HepG2 (cell line): ENCODE measurements around the gene SAMD4B. TPM values are rescaled to one million over a fixed set of nuclear protein-coding genes. Genes with fewer than 3 reads are reported as not detected.

ENCODE experiments used
- DNMT1 ChIP-seq: sonication (generic); formaldehyde crosslinking; IDR thresholded peaks from 2 replicates; pipeline ENCODE4 v1.5.1; 2020; ENCODE audit warnings: mild to moderate bottlenecking, missing genetic modification reagents
- FOXK1 ChIP-seq: sonication (generic); formaldehyde crosslinking; IDR thresholded peaks from 2 replicates; pipeline ENCODE4 v1.4.0; 2020; ENCODE audit warnings: low read depth, missing genetic modification reagents, borderline replicate concordance
- MIER3 ChIP-seq: IDR thresholded peaks from 2 replicates; pipeline ENCODE4 v1.6.1; 2016; ENCODE audit warnings: missing compliant biosample characterization, borderline replicate concordance
- NAIF1 ChIP-seq: sonication (generic); formaldehyde crosslinking; IDR thresholded peaks from 2 replicates; pipeline ENCODE4 v1.5.0; 2020; ENCODE audit warnings: mild to moderate bottlenecking, missing genetic modification reagents, borderline replicate concordance
- PAXIP1 ChIP-seq: sonication (generic); formaldehyde crosslinking; conservative IDR thresholded peaks from 2 replicates; pipeline ENCODE4 v1.4.0; 2020; ENCODE audit warnings: mild to moderate bottlenecking, missing genetic modification reagents, moderate library complexity
- SALL1 ChIP-seq: sonication (generic); formaldehyde crosslinking; IDR thresholded peaks from 2 replicates; pipeline ENCODE4 v1.8.0; 2022; ENCODE audit warnings: mild to moderate bottlenecking, missing genetic modification reagents
- THAP9 ChIP-seq: sonication (generic); formaldehyde crosslinking; IDR thresholded peaks from 2 replicates; pipeline ENCODE4; 2020; ENCODE audit warnings: missing genetic modification reagents, mild to moderate bottlenecking, borderline replicate concordance
- USF2 ChIP-seq, 2 experiments: sonication (generic) in 1 of 2; formaldehyde crosslinking in 1 of 2; IDR thresholded peaks; 2 replicates each; pipeline versions ENCODE4 v1.5.1 to v1.6.1; 2011 to 2020; ENCODE audit warnings: borderline replicate concordance in 1 of 2, low read depth in 1 of 2, low read length in 1 of 2, mild to moderate bottlenecking in 1 of 2, missing genetic modification reagents in 1 of 2, moderate library complexity in 1 of 2
- ZC3H13 ChIP-seq: sonication (generic); formaldehyde crosslinking; IDR thresholded peaks from 2 replicates; pipeline ENCODE4 v1.8.1; 2023; ENCODE audit warnings: mild to moderate bottlenecking, missing genetic modification reagents, moderate library complexity
- ZKSCAN5 ChIP-seq: sonication (generic); formaldehyde crosslinking; IDR thresholded peaks from 2 replicates; pipeline ENCODE4 v1.5.1; 2020; ENCODE audit warnings: mild to moderate bottlenecking, missing genetic modification reagents
- ZNF274 ChIP-seq: sonication (generic); formaldehyde crosslinking; IDR thresholded peaks from 2 replicates; pipeline ENCODE4 v1.5.1; 2020; ENCODE audit warnings: mild to moderate bottlenecking, missing genetic modification reagents
- ZSCAN30 ChIP-seq: sonication (generic); formaldehyde crosslinking; IDR thresholded peaks from 2 replicates; pipeline ENCODE4 v1.5.0; 2020; ENCODE audit warnings: mild to moderate bottlenecking, missing genetic modification reagents
- polyA plus RNA-seq, 8 experiments: library from polyadenylated mRNA; depleted of rRNA in 3 of 8; stranded (reverse) in 7 of 8; unstranded in 1 of 8; fragments of >200 nt; fragmentation: Illumina TruSeq in 4 of 8; extraction: Trizol in 4 of 8; gene quantifications; 2 replicates each; pipeline versions ENCODE4 v1.2.1 to v1.2.3, GENCODE V29; 2011 to 2016; ENCODE audit warnings: low read depth in 4 of 8, missing spikeins in 1 of 8, mixed read lengths in 1 of 8; ENCODE audit not compliant: insufficient read depth in 1 of 8
- total RNA-seq, 5 experiments: library from RNA; depleted of rRNA; stranded (reverse); fragments of >200 nt; fragmentation: Illumina TruSeq; extraction: Trizol; gene quantifications; 2 replicates each; pipeline ENCODE4 v1.2.3, GENCODE V29; 2016; ENCODE audit warnings: low read depth in 1 of 5
- TF ChIP-seq, protein P1 (sequence below): sonication (generic); formaldehyde crosslinking; conservative IDR thresholded peaks from 2 replicates; pipeline ENCODE4 v1.8.0; 2022; ENCODE audit warnings: mild to moderate bottlenecking, moderate library complexity, missing genetic modification reagents
- TF ChIP-seq, protein P2 (sequence below): sonication (generic); formaldehyde crosslinking; IDR thresholded peaks from 2 replicates; pipeline ENCODE4 v1.5.1; 2020; ENCODE audit warnings: missing genetic modification reagents, mild to moderate bottlenecking, borderline replicate concordance
- TF ChIP-seq, protein P3 (sequence below): sonication (generic); formaldehyde crosslinking; IDR thresholded peaks from 2 replicates; pipeline ENCODE4 v1.4.0; 2020; ENCODE audit warnings: missing genetic modification reagents

Gene SAMD4B
- total and polyA plus RNA-seq, 2 of the 13 experiments (the other 11 are each of a cell fraction or from before 2014, with no cell fraction given): 26.0 to 31.8 TPM

- TF ChIP-seq THAP9 (CRISPR knock-in tag): peak; percentile 46; the same call in 1 of the 2 replicates
- 0 out of 2 replicates have a peak, but pooled peaks have one; percentile 39 for TF ChIP-seq NAIF1 (CRISPR knock-in tag)
- TF ChIP-seq DNMT1 (CRISPR knock-in tag): peak; percentile 93; the same call in 1 of the 2 replicates
- peak; percentile 39; the same call in 1 of the 2 replicates for TF ChIP-seq PAXIP1
- peak; percentile 43; the same call in 1 of the 2 replicates for TF ChIP-seq ZC3H13
- TF ChIP-seq, protein P1, sequence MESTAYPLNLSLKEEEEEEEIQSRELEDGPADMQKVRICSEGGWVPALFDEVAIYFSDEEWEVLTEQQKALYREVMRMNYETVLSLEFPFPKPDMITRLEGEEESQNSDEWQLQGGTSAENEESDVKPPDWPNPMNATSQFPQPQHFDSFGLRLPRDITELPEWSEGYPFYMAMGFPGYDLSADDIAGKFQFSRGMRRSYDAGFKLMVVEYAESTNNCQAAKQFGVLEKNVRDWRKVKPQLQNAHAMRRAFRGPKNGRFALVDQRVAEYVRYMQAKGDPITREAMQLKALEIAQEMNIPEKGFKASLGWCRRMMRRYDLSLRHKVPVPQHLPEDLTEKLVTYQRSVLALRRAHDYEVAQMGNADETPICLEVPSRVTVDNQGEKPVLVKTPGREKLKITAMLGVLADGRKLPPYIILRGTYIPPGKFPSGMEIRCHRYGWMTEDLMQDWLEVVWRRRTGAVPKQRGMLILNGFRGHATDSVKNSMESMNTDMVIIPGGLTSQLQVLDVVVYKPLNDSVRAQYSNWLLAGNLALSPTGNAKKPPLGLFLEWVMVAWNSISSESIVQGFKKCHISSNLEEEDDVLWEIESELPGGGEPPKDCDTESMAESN (CRISPR knock-in tag): peak; percentile 50; the same call in 1 of the 2 replicates
- no peak for TF ChIP-seq ZKSCAN5 (CRISPR knock-in tag)
- peak; percentile 35; the same call in 1 of the 2 replicates for TF ChIP-seq MIER3 (CRISPR knock-in tag)
- no peak for TF ChIP-seq USF2 (IDR thresholded peaks at IDR 0.05; ENCODE audit: low read depth, low read length)
- TF ChIP-seq USF2 (CRISPR knock-in tag; IDR thresholded peaks at IDR 0.05; ENCODE audit: borderline replicate concordance): no peak; the same call in 1 of the 2 replicates
- peak; percentile 78 for TF ChIP-seq ZNF274 (CRISPR knock-in tag)
- TF ChIP-seq, protein P2, sequence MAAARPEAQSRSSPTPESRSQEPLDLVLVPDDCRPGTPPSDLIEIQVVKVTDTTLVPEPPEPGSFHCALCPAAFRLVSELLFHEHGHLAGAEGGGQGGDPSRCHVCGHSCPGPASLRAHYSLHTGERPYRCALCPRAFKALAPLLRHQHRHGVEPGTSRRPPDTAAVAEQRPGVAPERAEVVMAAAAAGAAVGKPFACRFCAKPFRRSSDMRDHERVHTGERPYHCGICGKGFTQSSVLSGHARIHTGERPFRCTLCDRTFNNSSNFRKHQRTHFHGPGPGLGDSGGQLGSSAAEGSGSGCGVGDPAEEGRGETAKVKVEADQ: peak; percentile 79; the same call in 1 of the 2 replicates
- TF ChIP-seq ZSCAN30 (CRISPR knock-in tag): no peak
- TF ChIP-seq, protein P3, sequence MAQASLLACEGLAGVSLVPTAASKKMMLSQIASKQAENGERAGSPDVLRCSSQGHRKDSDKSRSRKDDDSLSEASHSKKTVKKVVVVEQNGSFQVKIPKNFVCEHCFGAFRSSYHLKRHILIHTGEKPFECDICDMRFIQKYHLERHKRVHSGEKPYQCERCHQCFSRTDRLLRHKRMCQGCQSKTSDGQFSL (CRISPR knock-in tag): no peak
- TF ChIP-seq FOXK1 (CRISPR knock-in tag): peak; percentile 76
- TF ChIP-seq SALL1 (CRISPR knock-in tag): peak; percentile 59
These were observed 48.7 kb downstream of the SAMD4B start, which contains the start of the genes MED29 and PAF1 (continued) for GRCh38 chr19:39390751-39391437.
